CD8-positive, alpha-beta memory T cell (primary cell): Measurements from ENCODE around the gene MAX. TPM values are rescaled to one million over a fixed set of nuclear protein-coding genes. Genes with fewer than 3 reads are reported as not detected.

ENCODE experiments used
- CTCF ChIA-PET: fragments of 350-600 bp; sonication (Branson Sonifier 250); formaldehyde crosslinking; loops from one replicate; lab custom pipeline; 2021; ENCODE audit warnings: antibody characterized with exemption; lab: Charles Lee
- POLR2A ChIA-PET: fragments of 350-600 bp; sonication (Branson Sonifier 250); formaldehyde crosslinking; loops from one replicate; lab custom pipeline; 2021; ENCODE audit warnings: antibody characterized with exemption; lab: Charles Lee
- DNase-seq, 5 donors: peaks; one replicate each; pipeline versions ENCODE4 v3.0.0 to v3.0.0-alpha.2; 2020 to 2022; ENCODE audit warnings: mixed read lengths in 1 of 5
- H3K27ac ChIP-seq: one replicate; pipeline ENCODE4 v1.7.0; 2013; ENCODE audit warnings: low read depth, mild to moderate bottlenecking, low read length, moderate library complexity
- H3K27me3 ChIP-seq: 2 replicates; pipeline ENCODE4 v1.7.0; 2013; ENCODE audit warnings: low read length, mild to moderate bottlenecking; ENCODE audit not compliant: insufficient read depth, poor library complexity, severe bottlenecking
- H3K36me3 ChIP-seq: 2 replicates; pipeline ENCODE4 v1.7.0; 2013; ENCODE audit warnings: mild to moderate bottlenecking, low read length, moderate library complexity; ENCODE audit not compliant: insufficient read depth
- H3K4me1 ChIP-seq: 2 replicates; pipeline ENCODE4 v1.7.0; 2013; ENCODE audit warnings: mild to moderate bottlenecking, low read length, moderate library complexity; ENCODE audit not compliant: insufficient read depth
- H3K4me3 ChIP-seq: 2 replicates; pipeline ENCODE4 v1.7.0; 2013; ENCODE audit warnings: mild to moderate bottlenecking, low read length
- H3K9me3 ChIP-seq: 2 replicates; pipeline ENCODE4 v1.7.0; 2013; ENCODE audit warnings: mild to moderate bottlenecking, low read length
- H3K27ac Mint-ChIP-seq, 8 donors: one replicate each; pipeline ENCODE4 v1.8.0; 2020 to 2021; ENCODE audit warnings: mixed read lengths in 8 of 8, mild to moderate bottlenecking in 6 of 8, inconsistent platforms in 3 of 8, moderate library complexity in 3 of 8
- H3K27me3 Mint-ChIP-seq, 2 donors: one replicate each; pipeline ENCODE4 v1.8.0; 2020 to 2021; ENCODE audit warnings: mixed read lengths in 2 of 2, mild to moderate bottlenecking in 1 of 2, moderate library complexity in 1 of 2
- H3K36me3 Mint-ChIP-seq, 3 donors: one replicate each; pipeline ENCODE4 v1.8.0; 2020 to 2021; ENCODE audit warnings: mixed read lengths in 3 of 3, inconsistent platforms in 1 of 3, mild to moderate bottlenecking in 1 of 3
- H3K4me1 Mint-ChIP-seq, 3 donors: one replicate each; pipeline ENCODE4 v1.8.0; 2020 to 2021; ENCODE audit warnings: mixed read lengths in 3 of 3, inconsistent platforms in 1 of 3, mild to moderate bottlenecking in 1 of 3
- H3K4me3 Mint-ChIP-seq, 7 donors: one replicate each; pipeline ENCODE4 v1.8.0; 2020 to 2021; ENCODE audit warnings: mixed read lengths in 7 of 7, mild to moderate bottlenecking in 6 of 7, moderate library complexity in 4 of 7, inconsistent platforms in 2 of 7
- H3K9me3 Mint-ChIP-seq, 5 donors: one replicate each; pipeline ENCODE4 v1.8.0; 2020 to 2022; ENCODE audit warnings: mixed read lengths in 5 of 5, mild to moderate bottlenecking in 3 of 5, moderate library complexity in 2 of 5, inconsistent platforms in 1 of 5
- polyA plus RNA-seq: library from polyadenylated mRNA; unstranded; fragments of 300-500 nt; fragmentation: Illumina TruSeq; gene quantifications from one replicate; pipeline ENCODE4 v1.2.3, GENCODE V29; 2021
- total RNA-seq, 2 experiments: library from RNA; stranded (reverse); gene quantifications; one replicate each; pipeline ENCODE4 v1.2.3, GENCODE V29; 2021

Gene MAX
- total and polyA plus RNA-seq, 3 experiments from 2014 or later: 126 to 135 (median 127) TPM

GRCh38 chr14:65075628-65076325 is 26.5 kb downstream of the MAX start:
- Histone ChIP-seq H3K9me3 (no peaks in the 10 kb centered on the region), H3K4me3 (no peak overlapping the region), H3K27me3 (no peaks in the 10 kb centered on the region), H3K4me1 (peaks cover 20% of the 10 kb centered on the region), H3K27ac (no peak overlapping the region), H3K36me3 (peaks cover 33% of the 10 kb centered on the region)
- ChIA-PET POLR2A (interaction anchor here (0.6 to 0.7 kb wide), 2 partner anchors 130 to 154 kb away, joined by 3 read pairs; no protein-coding TSS in a partner anchor), CTCF (interaction anchor here (2.4 kb wide), 1 partner anchor 22 kb away, joined by 6 read pairs; no protein-coding TSS in a partner anchor)
- Mint-ChIP-seq H3K4me3 (no peak overlapping the region), H3K36me3 (peaks cover 7 to 88% (median 24%) of the 10 kb centered on the region in 3 donors), H3K27ac (no peak overlapping the region), H3K9me3 (no peaks in the 10 kb centered on the region), H3K27me3 (no peaks in the 10 kb centered on the region), H3K4me1 (peaks cover 39 to 61% (median 42%) of the 10 kb centered on the region in 3 donors)
- no peak for DNase-seq

GRCh38 chr14:65074449-65075150 is 27.7 kb downstream of the MAX start:
- no peaks in the 10 kb centered on the region for H3K9me3 Mint-ChIP-seq
- Histone ChIP-seq H3K4me3 (no peak overlapping the region), H3K36me3 (peaks cover 29% of the 10 kb centered on the region), H3K9me3 (no peaks in the 10 kb centered on the region), H3K4me1 (peaks cover 8% of the 10 kb centered on the region), H3K27me3 (no peaks in the 10 kb centered on the region), H3K27ac (no peak overlapping the region)
- no peak for DNase-seq
- no peaks in the 10 kb centered on the region for H3K27me3 Mint-ChIP-seq
- ChIA-PET CTCF (no interaction called here), POLR2A (no interaction called here)
- H3K27ac Mint-ChIP-seq: peak overlapping the region in 6 of 8 donors; percentile 19 to 78 (median 60)
- peaks cover 7 to 86% (median 17%) of the 10 kb centered on the region in 3 donors for H3K36me3 Mint-ChIP-seq
- H3K4me3 Mint-ChIP-seq: no peak overlapping the region
- H3K4me1 Mint-ChIP-seq: peaks cover 27 to 52% (median 30%) of the 10 kb centered on the region in 3 donors

GRCh38 chr14:65073605-65074201 is 28.6 kb downstream of the MAX start:
- Histone ChIP-seq H3K27me3 (no peaks in the 10 kb centered on the region), H3K4me1 (no peaks in the 10 kb centered on the region), H3K4me3 (no peak overlapping the region), H3K27ac (no peak overlapping the region), H3K36me3 (peaks cover 29% of the 10 kb centered on the region), H3K9me3 (no peaks in the 10 kb centered on the region)
- ChIA-PET CTCF (no interaction called here), POLR2A (no interaction called here)
- Mint-ChIP-seq H3K36me3 (peaks cover 7 to 84% (median 13%) of the 10 kb centered on the region in 3 donors), H3K27ac (peak overlapping the region in 4 of 8 donors; percentile 7 to 54 (median 42)), H3K9me3 (no peaks in the 10 kb centered on the region), H3K27me3 (no peaks in the 10 kb centered on the region), H3K4me3 (no peak overlapping the region), H3K4me1 (peaks cover 20 to 44% (median 23%) of the 10 kb centered on the region in 3 donors)
- DNase-seq: no peak

- H3K4me1 ChIP-seq: no peaks in the 10 kb centered on the region
- H3K4me1 Mint-ChIP-seq: peaks cover 20 to 44% (median 23%) of the 10 kb centered on the region in 3 donors
- H3K27ac Mint-ChIP-seq: peak overlapping the region in 3 of 8 donors; percentile 29 to 79 (median 43)
- H3K27ac ChIP-seq: no peak overlapping the region
- peaks cover 7 to 89% (median 15%) of the 10 kb centered on the region in 3 donors for H3K36me3 Mint-ChIP-seq
- CTCF ChIA-PET: no interaction called here
- no peaks in the 10 kb centered on the region for H3K9me3 Mint-ChIP-seq
- H3K4me3 ChIP-seq: no peak overlapping the region
- POLR2A ChIA-PET: no interaction called here
- DNase-seq: no peak
- H3K27me3 ChIP-seq: no peaks in the 10 kb centered on the region
- no peak overlapping the region for H3K4me3 Mint-ChIP-seq
- H3K36me3 ChIP-seq: peaks cover 29% of the 10 kb centered on the region
- H3K27me3 Mint-ChIP-seq: no peaks in the 10 kb centered on the region
- H3K9me3 ChIP-seq: no peaks in the 10 kb centered on the region
Measured at GRCh38 chr14:65072937-65073336, 29.4 kb downstream of the MAX start.

GRCh38 chr14:65072256-65072655 is 30.1 kb downstream of the MAX start:
- CTCF ChIA-PET: no interaction called here
- POLR2A ChIA-PET: no interaction called here
- peaks cover 24% of the 10 kb centered on the region for H3K36me3 ChIP-seq
- peaks cover 9 to 89% (median 15%) of the 10 kb centered on the region in 3 donors for H3K36me3 Mint-ChIP-seq
- no peak overlapping the region for H3K4me3 Mint-ChIP-seq
- H3K4me3 ChIP-seq: no peak overlapping the region
- DNase-seq: no peak
- peak overlapping the region in 2 of 8 donors; percentile 26 to 55 for H3K27ac Mint-ChIP-seq
- no peaks in the 10 kb centered on the region for H3K27me3 Mint-ChIP-seq
- H3K9me3 Mint-ChIP-seq: no peaks in the 10 kb centered on the region
- H3K4me1 Mint-ChIP-seq: peaks cover 13 to 39% (median 22%) of the 10 kb centered on the region in 3 donors
- no peaks in the 10 kb centered on the region for H3K4me1 ChIP-seq
- no peaks in the 10 kb centered on the region for H3K27me3 ChIP-seq
- H3K9me3 ChIP-seq: no peaks in the 10 kb centered on the region
- no peak overlapping the region for H3K27ac ChIP-seq

GRCh38 chr14:65071544-65071943 is 30.8 kb downstream of the MAX start:
- DNase-seq: no peak
- H3K4me1 Mint-ChIP-seq: peaks cover 13 to 39% (median 22%) of the 10 kb centered on the region in 3 donors
- H3K27me3 Mint-ChIP-seq: no peaks in the 10 kb centered on the region
- POLR2A ChIA-PET: no interaction called here
- no peaks in the 10 kb centered on the region for H3K9me3 ChIP-seq
- H3K27me3 ChIP-seq: no peaks in the 10 kb centered on the region
- no peak overlapping the region for H3K4me3 ChIP-seq
- no peak overlapping the region for H3K4me3 Mint-ChIP-seq
- H3K9me3 Mint-ChIP-seq: no peaks in the 10 kb centered on the region
- H3K4me1 ChIP-seq: no peaks in the 10 kb centered on the region
- peaks cover 19% of the 10 kb centered on the region for H3K36me3 ChIP-seq
- H3K36me3 Mint-ChIP-seq: peaks cover 11 to 85% (median 11%) of the 10 kb centered on the region in 3 donors
- CTCF ChIA-PET: no interaction called here
- no peak overlapping the region for H3K27ac ChIP-seq
- peak overlapping the region in 2 of 8 donors; percentile 32 to 47 for H3K27ac Mint-ChIP-seq

GRCh38 chr14:65070471-65070976 is 31.8 kb downstream of the MAX start:
- no peaks in the 10 kb centered on the region for H3K9me3 Mint-ChIP-seq
- Histone ChIP-seq H3K9me3 (no peaks in the 10 kb centered on the region), H3K4me3 (no peak overlapping the region), H3K27ac (no peak overlapping the region), H3K27me3 (no peaks in the 10 kb centered on the region), H3K36me3 (peaks cover 11% of the 10 kb centered on the region), H3K4me1 (no peaks in the 10 kb centered on the region)
- H3K4me1 Mint-ChIP-seq: peaks cover 13 to 36% (median 19%) of the 10 kb centered on the region in 3 donors
- ChIA-PET POLR2A (no interaction called here), CTCF (no interaction called here)
- H3K36me3 Mint-ChIP-seq: peaks cover 9 to 85% (median 16%) of the 10 kb centered on the region in 3 donors
- peak overlapping the region in 1 of 8 donors; percentile 63 for H3K27ac Mint-ChIP-seq
- H3K27me3 Mint-ChIP-seq: no peaks in the 10 kb centered on the region
- no peak for DNase-seq
- H3K4me3 Mint-ChIP-seq: no peak overlapping the region
